Measurements from ENCODE around the gene ACTR1A.

DNA sequence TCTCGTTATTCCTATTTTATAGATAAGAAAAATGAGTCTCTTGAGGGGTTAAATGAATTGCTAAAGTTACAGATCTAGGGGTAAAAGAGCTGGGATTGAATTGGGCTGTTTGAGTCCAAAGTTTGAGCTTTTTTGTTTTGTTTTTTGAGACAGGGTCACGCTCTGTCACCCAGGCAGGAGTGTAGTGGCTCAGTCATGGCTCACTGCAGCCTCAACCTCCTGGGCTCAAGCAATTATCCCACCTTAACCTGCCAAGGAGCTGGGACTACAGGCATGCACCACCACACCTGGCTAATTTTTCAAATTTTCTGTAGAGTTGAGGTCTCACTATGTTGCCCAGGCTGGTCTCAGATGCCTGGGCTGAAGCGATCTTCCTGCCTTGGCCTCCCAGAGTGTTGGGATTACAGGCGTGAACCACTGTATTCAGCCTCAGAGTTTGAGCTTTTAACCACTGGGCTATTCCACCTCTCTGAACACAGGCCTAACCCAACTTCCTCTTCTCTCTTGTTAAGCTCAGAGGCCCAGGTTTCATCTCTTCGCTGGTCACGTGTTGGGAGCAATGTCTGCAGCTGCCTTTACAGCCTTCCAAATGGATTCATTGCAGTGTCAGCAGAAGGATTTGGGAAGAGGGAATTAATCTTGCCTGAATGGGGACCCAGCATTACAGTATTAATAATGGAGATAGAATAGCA, 9.2 kb upstream of the ACTR1A start:
- TF ChIP-seq, protein P1, sequence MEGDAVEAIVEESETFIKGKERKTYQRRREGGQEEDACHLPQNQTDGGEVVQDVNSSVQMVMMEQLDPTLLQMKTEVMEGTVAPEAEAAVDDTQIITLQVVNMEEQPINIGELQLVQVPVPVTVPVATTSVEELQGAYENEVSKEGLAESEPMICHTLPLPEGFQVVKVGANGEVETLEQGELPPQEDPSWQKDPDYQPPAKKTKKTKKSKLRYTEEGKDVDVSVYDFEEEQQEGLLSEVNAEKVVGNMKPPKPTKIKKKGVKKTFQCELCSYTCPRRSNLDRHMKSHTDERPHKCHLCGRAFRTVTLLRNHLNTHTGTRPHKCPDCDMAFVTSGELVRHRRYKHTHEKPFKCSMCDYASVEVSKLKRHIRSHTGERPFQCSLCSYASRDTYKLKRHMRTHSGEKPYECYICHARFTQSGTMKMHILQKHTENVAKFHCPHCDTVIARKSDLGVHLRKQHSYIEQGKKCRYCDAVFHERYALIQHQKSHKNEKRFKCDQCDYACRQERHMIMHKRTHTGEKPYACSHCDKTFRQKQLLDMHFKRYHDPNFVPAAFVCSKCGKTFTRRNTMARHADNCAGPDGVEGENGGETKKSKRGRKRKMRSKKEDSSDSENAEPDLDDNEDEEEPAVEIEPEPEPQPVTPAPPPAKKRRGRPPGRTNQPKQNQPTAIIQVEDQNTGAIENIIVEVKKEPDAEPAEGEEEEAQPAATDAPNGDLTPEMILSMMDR (IDR thresholded peaks at IDR 0.05) = no peak
- TF ChIP-seq POLR2A (IDR thresholded peaks at IDR 0.05) = no peak
